Activated naive CD4-positive, alpha-beta T cell treated with anti-CD3 and anti-CD28 coated beads, Interleukin-2, amount 10 ng/mL, durations not matched to agents 7 days and 5 days (primary cell): ENCODE measurements around the gene AADACL4.

ENCODE experiments used
- CTCF ChIA-PET: fragments of 350-600 bp; sonication (Branson Sonifier 250); formaldehyde crosslinking; loops from one replicate; lab custom pipeline; 2021; ENCODE audit warnings: antibody characterized with exemption; lab: Charles Lee
- DNase-seq: peaks from one replicate; pipeline ENCODE4 v3.0.0-alpha.2; 2020
- H3K27ac Mint-ChIP-seq: one replicate; pipeline ENCODE4 v1.8.0; 2021; ENCODE audit warnings: mild to moderate bottlenecking, moderate library complexity, mixed read lengths
- H3K27me3 Mint-ChIP-seq: one replicate; pipeline ENCODE4 v1.8.0; 2021; ENCODE audit warnings: mild to moderate bottlenecking, mixed read lengths
- H3K36me3 Mint-ChIP-seq: one replicate; pipeline ENCODE4 v1.8.0; 2021; ENCODE audit warnings: mixed read lengths
- H3K4me1 Mint-ChIP-seq: one replicate; pipeline ENCODE4 v1.8.0; 2021; ENCODE audit warnings: mixed read lengths
- H3K4me3 Mint-ChIP-seq: one replicate; pipeline ENCODE4 v1.8.0; 2021; ENCODE audit warnings: mild to moderate bottlenecking, moderate library complexity, mixed read lengths
- H3K9me3 Mint-ChIP-seq: one replicate; pipeline ENCODE4 v1.8.0; 2021; ENCODE audit warnings: mixed read lengths

AADACL4 gene

GRCh38 chr1:12604114-12604874, 39.6 kb upstream of the AADACL4 start:
- Mint-ChIP-seq H3K4me1 (peaks cover 64% of the 10 kb centered on the region), H3K4me3 (peak overlapping the region; percentile 27)

GRCh38 chr1:12604986-12605385, 38.9 kb upstream of the AADACL4 start:
- DNase-seq = no peak
- Mint-ChIP-seq H3K9me3 (peaks cover 7% of the 10 kb centered on the region), H3K36me3 (peaks cover 59% of the 10 kb centered on the region), H3K27me3 (peaks cover 17% of the 10 kb centered on the region), H3K4me3 (no peak overlapping the region), H3K4me1 (peaks cover 68% of the 10 kb centered on the region), H3K27ac (peak overlapping the region; percentile 88)
- CTCF ChIA-PET = interaction anchor here (1.7 kb wide), 1 partner anchor 14 kb away, joined by 11 read pairs; no protein-coding TSS in a partner anchor

More at GRCh38 chr1:12604114-12604874, 39.6 kb upstream of the AADACL4 start:
- peaks cover 12% of the 10 kb centered on the region for H3K27me3 Mint-ChIP-seq
- H3K9me3 Mint-ChIP-seq = peaks cover 7% of the 10 kb centered on the region
- peak; percentile 80 for DNase-seq
- peaks cover 54% of the 10 kb centered on the region for H3K36me3 Mint-ChIP-seq
- CTCF ChIA-PET = interaction anchor here (1.2 to 1.7 kb wide), 2 partner anchors 10 to 15 kb away, joined by 4 to 11 read pairs; no protein-coding TSS in a partner anchor
- H3K27ac Mint-ChIP-seq = peak overlapping the region; percentile 88

- DNase-seq = no peak
- Mint-ChIP-seq H3K9me3 (peaks cover 7% of the 10 kb centered on the region), H3K4me1 (peaks cover 69% of the 10 kb centered on the region), H3K4me3 (no peak overlapping the region), H3K27me3 (peaks cover 17% of the 10 kb centered on the region), H3K27ac (no peak overlapping the region), H3K36me3 (peaks cover 71% of the 10 kb centered on the region)
- CTCF ChIA-PET = interaction anchor here (1.5 kb wide), 1 partner anchor 8 kb away, joined by 3 read pairs; no protein-coding TSS in a partner anchor
These were observed 36.6 kb upstream of the AADACL4 start for GRCh38 chr1:12607263-12607662.

GRCh38 chr1:12608311-12608957, 35.5 kb upstream of the AADACL4 start:
- H3K36me3 Mint-ChIP-seq = peaks cover 78% of the 10 kb centered on the region
- no peak for DNase-seq
- H3K27me3 Mint-ChIP-seq = peaks cover 8% of the 10 kb centered on the region
- H3K27ac Mint-ChIP-seq = no peak overlapping the region
- CTCF ChIA-PET = no interaction called here
- no peak overlapping the region for H3K4me3 Mint-ChIP-seq
- H3K4me1 Mint-ChIP-seq = peaks cover 69% of the 10 kb centered on the region
- peaks cover 7% of the 10 kb centered on the region for H3K9me3 Mint-ChIP-seq

GRCh38 chr1:12609469-12610003, 34.3 kb upstream of the AADACL4 start:
- Mint-ChIP-seq H3K27me3 (peaks cover 8% of the 10 kb centered on the region), H3K4me3 (no peak overlapping the region), H3K27ac (no peak overlapping the region), H3K9me3 (peaks cover 7% of the 10 kb centered on the region), H3K36me3 (peaks cover 77% of the 10 kb centered on the region), H3K4me1 (peaks cover 69% of the 10 kb centered on the region)
- CTCF ChIA-PET = no interaction called here
- DNase-seq = no peak

- CTCF ChIA-PET = no interaction called here
- Mint-ChIP-seq H3K27ac (no peak overlapping the region), H3K27me3 (peaks cover 9% of the 10 kb centered on the region), H3K9me3 (peaks cover 7% of the 10 kb centered on the region), H3K36me3 (peaks cover 80% of the 10 kb centered on the region), H3K4me3 (no peak overlapping the region), H3K4me1 (peaks cover 69% of the 10 kb centered on the region)
- no peak for DNase-seq
These were observed 33.5 kb upstream of the AADACL4 start for GRCh38 chr1:12610305-12610935.

GRCh38 chr1:12610941-12611340, 32.9 kb upstream of the AADACL4 start:
- Mint-ChIP-seq H3K36me3 (peaks cover 84% of the 10 kb centered on the region), H3K27me3 (peaks cover 14% of the 10 kb centered on the region), H3K9me3 (peaks cover 7% of the 10 kb centered on the region), H3K4me1 (peaks cover 72% of the 10 kb centered on the region), H3K4me3 (no peak overlapping the region), H3K27ac (no peak overlapping the region)
- CTCF ChIA-PET = no interaction called here
- DNase-seq = no peak

GRCh38 chr1:12613180-12613579, 30.7 kb upstream of the AADACL4 start:
- no peak for DNase-seq
- H3K36me3 Mint-ChIP-seq = peaks cover 74% of the 10 kb centered on the region
- CTCF ChIA-PET = interaction anchor here (1.8 kb wide), 1 partner anchor 12 kb away, joined by 6 read pairs; no protein-coding TSS in a partner anchor
- peaks cover 35% of the 10 kb centered on the region for H3K27me3 Mint-ChIP-seq
- peak overlapping the region; percentile 5 for H3K4me3 Mint-ChIP-seq
- peaks cover 2% of the 10 kb centered on the region for H3K9me3 Mint-ChIP-seq
- peaks cover 68% of the 10 kb centered on the region for H3K4me1 Mint-ChIP-seq
- H3K27ac Mint-ChIP-seq = no peak overlapping the region

- Mint-ChIP-seq H3K36me3 (peaks cover 64% of the 10 kb centered on the region), H3K27me3 (peaks cover 31% of the 10 kb centered on the region), H3K4me3 (peak overlapping the region; percentile 98), H3K9me3 (no peaks in the 10 kb centered on the region), H3K27ac (no peak overlapping the region), H3K4me1 (peaks cover 73% of the 10 kb centered on the region)
- CTCF ChIA-PET = interaction anchor here (1.0 to 1.6 kb wide), 2 partner anchors 11 to 14 kb away, joined by 4 to 6 read pairs; no protein-coding TSS in a partner anchor
- no peak for DNase-seq
These were observed 29.3 kb upstream of the AADACL4 start for GRCh38 chr1:12614402-12615158.

GRCh38 chr1:12615159-12615864, 28.6 kb upstream of the AADACL4 start:
- Mint-ChIP-seq H3K4me3 (peak overlapping the region; percentile 98), H3K36me3 (peaks cover 60% of the 10 kb centered on the region), H3K27me3 (peaks cover 28% of the 10 kb centered on the region), H3K27ac (peak overlapping the region; percentile 88), H3K4me1 (peaks cover 76% of the 10 kb centered on the region), H3K9me3 (no peaks in the 10 kb centered on the region)
- CTCF ChIA-PET = interaction anchor here (0.9 to 1.6 kb wide), 5 partner anchors 9 to 208 kb away, joined by 3 to 6 read pairs (median 4); no protein-coding TSS in a partner anchor
- no peak for DNase-seq

GRCh38 chr1:12615865-12616708, 27.8 kb upstream of the AADACL4 start:
- CTCF ChIA-PET = interaction anchor here (0.7 to 3.7 kb wide), 12 partner anchors 10 to 341 kb away, joined by 3 to 19 read pairs (median 3); no protein-coding TSS in a partner anchor
- Mint-ChIP-seq H3K9me3 (no peaks in the 10 kb centered on the region), H3K36me3 (peaks cover 52% of the 10 kb centered on the region), H3K27ac (peak overlapping the region; percentile 88), H3K4me3 (peak overlapping the region; percentile 98), H3K27me3 (peaks cover 28% of the 10 kb centered on the region), H3K4me1 (peaks cover 76% of the 10 kb centered on the region)
- no peak for DNase-seq
